Measurements from ENCODE around the gene HCN3.
"Not testable (repeated sequence)": the region's sequence is repeated elsewhere in the genome, so short reads cannot be mapped to it uniquely, and the experiment has no call there.

The HCN3 gene

DNA sequence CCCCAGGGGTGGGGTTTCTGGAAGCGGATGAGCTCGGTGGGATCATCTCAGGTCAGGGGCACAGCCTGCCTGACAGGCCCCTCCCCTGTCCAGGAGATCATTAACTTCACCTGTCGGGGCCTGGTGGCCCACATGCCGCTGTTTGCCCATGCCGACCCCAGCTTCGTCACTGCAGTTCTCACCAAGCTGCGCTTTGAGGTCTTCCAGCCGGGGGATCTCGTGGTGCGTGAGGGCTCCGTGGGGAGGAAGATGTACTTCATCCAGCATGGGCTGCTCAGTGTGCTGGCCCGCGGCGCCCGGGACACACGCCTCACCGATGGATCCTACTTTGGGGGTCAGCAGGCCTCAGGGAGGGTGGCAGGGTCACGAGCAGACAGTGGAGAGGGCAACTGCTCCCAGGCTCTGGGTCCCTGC, 8.4 kb downstream of the HCN3 start:
- no peak for DNase-seq

DNA sequence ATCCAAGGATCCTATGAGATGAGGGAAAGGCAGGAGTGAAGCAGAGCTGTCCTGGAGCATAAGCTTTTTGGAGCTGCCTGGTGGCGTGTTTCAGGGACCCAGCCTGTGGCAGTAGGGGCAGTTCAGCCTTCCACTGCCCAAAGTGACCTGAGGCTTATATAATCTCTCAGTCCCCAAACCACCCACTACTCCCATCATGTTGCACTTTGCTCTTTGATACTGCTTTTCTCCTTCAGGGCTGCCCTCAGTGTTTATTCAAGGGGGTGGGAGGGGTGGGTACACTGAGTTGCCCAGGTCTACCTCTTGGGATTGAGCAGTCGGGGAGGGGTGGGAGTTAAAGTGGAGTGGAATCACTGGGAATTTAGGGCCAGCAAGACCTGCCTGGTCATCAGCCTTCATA, 9.3 kb downstream of the HCN3 start:
- no peak for DNase-seq

DNA sequence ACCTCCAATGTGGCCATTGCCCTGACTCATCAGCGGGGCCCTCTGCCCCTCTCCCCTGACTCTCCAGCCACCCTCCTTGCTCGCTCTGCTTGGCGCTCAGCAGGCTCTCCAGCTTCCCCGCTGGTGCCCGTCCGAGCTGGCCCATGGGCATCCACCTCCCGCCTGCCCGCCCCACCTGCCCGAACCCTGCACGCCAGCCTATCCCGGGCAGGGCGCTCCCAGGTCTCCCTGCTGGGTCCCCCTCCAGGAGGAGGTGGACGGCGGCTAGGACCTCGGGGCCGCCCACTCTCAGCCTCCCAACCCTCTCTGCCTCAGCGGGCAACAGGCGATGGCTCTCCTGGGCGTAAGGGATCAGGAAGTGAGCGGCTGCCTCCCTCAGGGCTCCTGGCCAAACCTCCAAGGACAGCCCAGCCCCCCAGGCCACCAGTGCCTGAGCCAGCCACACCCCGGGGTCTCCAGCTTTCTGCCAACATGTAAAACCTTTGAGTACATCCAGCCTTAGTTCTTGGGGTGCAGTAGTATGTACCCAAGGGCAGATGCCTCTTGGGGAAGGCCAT, 10.8 kb downstream of the HCN3 start:
- DNase-seq = no peak

DNA sequence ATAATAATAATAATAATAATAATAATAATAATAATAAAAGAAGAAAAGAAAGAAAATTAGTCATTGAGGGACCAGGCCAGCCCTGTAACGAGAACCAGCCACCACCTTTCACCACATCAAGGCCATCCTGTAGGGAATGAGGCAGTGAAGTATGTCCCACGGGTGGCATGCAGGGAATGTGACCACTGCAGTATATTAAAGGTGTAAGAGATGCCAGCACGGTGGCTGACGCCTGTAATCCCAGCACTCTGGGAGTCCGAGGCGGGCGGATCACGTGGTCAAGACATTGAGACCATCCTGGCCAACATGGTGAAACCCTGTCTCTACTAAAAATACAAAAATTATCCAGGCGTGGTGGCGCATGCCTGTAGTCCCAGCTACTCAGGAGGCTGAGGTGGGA, 13.7 kb downstream of the HCN3 start:
- DNase-seq = not testable (repeated sequence)

DNA sequence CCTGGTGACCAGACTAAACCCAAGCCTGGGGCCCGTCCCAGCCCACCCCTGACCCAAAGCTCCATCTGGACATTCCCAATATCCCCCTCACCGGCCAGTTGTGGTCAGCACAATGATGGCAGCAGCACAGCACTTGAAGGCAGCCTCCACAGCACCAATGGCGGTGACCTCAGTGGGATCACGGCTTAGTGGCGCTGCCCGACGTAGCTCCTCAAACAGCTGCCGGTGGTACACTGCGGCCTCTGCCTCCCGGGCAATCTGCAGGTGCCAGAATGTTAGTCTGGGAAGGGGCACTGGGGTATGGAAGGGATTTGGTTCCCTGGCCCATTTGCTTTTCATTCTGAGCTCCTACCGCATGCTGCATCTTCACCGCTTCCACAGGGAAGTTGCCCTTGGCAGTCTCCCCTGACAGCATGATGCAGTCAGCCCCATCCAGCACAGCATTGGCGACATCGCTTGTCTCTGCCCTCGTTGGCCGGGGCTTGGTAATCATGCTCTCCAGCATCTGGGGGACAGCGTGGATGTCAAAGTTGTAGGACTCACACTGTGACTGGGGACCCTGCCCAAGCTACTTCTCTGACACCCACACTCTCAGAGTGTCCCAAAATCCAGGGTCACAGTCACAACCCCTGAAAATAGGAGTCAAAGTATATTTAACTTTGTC, 16.0 kb downstream of the HCN3 start:
- DNase-seq = no peak

DNA sequence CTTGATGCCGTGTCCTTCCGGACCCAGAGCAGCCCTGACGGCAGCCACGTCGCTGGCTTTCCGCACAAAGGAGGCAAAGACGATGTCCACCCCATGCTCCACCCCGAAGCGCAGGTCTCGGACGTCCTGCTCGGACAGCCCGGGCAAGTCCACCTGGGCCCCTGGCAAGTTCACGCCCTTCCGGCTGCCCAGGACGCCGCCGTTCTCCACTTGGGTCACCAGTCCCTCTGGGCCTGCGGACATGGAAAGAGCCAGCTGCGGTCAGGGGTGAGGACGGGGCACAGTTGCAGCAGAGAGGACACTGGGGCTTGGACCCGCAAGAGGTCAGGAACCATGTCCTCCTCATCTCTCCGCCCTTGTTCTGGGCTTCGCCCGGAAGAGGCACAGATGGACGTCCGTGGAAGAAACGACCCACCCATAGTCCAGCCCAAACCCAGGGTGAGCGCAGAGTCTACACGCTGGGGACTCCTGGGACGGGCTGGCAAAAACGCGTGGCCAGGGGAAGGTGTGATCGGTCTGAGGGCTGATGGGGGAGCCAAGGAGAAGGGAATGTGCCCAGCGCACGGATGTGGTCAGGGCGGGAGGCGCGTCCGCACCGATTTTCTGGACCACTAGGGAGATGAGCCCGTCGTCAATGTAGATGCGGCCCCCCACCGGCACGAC, 17.4 kb downstream of the HCN3 start:
- no peak for DNase-seq

DNA sequence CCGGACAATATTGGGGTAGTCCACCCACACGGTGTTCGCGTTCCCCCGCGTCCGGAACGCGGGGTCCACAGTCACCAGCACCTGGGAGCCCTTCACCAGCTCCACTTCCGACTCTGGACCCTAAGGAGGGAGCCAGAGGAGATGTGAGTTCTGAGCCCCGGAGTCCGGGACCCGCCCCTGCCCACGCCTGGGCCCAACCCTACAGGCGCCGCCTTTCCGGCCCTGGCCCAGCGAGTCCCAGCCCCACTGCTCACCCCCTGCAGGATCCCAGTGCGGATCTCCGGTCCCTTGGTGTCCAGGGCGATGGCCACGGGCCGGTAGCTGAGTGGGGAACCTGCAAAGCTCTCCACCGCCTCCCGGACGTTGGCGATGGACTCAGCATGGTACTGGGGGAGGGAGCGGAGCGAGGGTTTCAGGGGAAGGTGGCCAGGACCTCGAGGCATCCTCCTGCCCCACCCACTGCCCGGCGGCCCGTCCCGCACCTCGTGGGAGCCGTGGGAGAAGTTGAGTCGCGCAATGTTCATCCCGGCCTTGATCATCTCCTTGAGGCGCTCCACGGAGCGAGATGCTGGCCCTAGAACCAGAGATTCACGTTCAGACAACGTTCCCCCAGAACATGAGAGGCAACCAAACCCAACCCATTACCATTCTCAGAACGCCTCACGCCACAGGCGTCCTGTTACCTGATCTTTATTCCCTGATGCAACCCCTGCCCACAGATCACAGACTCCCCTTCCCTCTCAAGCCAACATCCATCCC, 18.1 kb downstream of the HCN3 start:
- no peak for DNase-seq

DNA sequence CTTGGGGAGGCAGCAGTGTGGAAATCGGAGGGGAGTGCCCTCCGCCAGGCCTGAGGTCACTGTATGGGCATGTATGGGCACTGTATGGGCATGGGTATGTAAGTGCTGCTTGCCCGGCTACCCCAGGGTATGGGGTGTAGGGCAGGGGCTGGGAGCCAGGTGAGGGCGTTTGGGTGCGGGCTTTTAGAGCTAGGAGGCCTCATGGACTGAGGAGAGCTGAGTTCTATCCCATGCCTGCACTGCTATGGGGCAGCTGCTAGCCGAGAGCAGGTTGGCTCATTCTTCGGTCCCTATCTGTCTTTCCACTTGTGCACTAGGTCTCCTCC, 18.6 kb downstream of the HCN3 start:
- DNase-seq = no peak

DNA sequence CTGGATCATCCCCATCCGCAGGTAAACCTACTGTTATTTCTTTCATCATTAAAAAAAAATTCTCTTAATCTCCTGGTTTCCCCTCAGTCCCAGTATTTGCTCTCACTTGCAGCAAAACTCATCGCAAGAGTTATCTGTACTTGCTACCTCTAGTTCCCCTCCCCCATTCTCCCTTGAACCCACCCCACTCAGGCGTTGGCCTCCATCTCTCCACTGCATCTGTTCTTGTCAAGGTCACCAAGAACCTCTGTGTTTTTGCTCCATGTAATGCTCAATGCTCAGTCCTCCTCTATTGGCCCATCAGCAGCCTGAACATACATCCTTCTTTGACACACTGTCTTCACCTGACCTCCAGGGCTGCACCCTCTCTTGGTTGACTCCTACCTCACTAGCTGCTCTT, 19.4 kb downstream of the HCN3 start:
- DNase-seq = no peak

DNA sequence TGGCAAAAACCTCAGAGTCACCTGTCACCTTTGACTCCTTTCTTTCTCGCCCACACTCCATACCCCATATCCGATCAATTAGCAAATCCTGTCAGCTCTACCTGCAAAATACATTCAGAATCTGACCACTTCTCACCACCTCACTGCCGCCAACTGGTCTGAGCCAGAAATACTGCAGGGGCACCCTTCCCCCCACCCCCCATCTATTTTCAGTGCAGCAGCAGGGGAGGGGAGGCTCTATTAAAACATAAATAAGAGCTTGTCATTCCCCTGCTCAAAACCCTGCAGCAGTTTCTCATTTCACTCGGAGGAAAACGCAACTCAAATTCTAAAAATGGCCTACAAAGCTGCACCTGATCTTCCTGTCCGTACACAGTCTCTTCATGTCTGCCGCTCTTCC, 20.1 kb downstream of the HCN3 start:
- no peak for DNase-seq

DNA sequence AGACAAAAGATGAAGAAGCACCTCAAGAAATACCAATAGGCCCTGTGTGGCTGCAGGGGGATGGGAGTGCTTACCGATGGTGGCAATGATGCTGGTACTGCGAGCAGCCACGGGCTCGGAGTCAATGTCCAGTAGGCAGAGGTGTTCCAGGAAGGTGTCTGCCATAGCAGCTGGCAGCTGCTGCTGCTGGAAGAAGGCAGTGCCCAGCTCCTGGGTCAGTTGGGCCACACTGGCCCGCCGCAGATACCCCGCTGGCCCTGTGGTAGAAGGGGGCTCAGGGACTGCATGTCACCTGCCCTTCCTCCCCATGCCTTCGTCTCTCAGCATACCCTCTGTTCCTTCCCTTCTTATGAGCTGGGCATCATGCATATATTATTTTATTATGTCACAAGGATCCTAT, 22.8 kb downstream of the HCN3 start:
- DNase-seq = no peak

DNA sequence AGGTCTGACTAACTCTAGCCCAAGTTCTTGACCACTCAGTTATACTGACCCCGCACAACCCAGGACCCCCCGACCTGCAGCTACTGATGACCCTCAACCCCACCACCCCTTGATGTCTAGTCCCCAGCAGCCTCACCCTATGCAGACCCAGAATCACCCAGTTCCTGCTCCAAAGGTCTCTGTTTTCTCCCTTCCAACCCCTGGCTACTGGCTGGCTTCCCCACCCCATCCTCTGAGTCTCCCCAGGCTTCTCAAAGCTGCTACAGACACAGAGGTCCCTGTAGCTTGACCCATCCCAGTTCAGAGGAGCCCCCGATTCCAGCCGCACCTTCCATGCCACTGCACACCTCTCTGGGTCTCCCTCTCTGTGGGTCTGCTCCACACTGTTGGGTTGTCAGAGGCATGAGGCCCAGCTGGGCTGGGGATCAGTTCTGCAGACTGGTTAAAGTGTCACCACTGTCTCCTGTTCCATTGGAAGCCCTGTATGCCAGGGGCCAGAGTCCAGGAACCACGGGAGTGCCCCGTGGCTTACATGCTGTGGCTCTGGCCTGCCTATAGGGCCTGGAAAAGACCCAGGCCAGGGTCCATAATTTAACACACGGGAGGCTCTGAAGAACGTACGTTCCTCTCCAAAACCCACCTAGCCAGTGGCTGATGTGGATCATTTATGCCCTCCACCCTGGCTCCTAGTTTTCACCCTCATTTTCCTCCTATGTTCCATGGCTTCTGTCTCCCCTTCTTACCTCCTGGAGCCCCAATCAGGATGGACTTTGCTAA, 23.5 kb downstream of the HCN3 start:
- DNase-seq = no peak

DNA sequence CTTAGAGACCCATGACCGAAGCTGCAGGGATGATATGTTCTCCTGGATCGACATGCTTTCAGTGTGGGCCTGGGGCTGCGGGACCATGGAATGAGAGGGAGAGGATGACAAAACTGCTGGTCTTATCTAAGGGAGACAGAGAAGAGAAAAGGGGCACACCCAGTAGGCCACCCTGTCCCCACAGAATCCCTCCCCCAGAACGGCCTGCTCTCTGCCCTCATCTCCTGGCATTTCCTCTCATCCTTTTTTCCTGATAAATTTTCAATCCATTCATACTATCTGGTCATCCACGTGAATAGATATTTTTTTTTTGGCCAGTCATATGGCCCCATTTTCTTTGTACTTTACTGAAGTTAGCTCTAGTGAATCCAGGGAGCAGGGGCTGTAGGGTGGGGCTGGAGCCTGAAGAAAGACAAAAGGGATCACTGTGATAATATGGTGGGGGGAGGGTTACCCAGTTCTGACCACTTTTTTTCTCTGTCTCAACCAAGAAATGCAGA, 24.1 kb downstream of the HCN3 start, which contains the start of gene PKLR:
TSS of gene PKLR (minus strand) at position 97 of the 500 bp plus-strand sequence. CDS start at position 54, 43 bp downstream.
- no peak for DNase-seq

DNA sequence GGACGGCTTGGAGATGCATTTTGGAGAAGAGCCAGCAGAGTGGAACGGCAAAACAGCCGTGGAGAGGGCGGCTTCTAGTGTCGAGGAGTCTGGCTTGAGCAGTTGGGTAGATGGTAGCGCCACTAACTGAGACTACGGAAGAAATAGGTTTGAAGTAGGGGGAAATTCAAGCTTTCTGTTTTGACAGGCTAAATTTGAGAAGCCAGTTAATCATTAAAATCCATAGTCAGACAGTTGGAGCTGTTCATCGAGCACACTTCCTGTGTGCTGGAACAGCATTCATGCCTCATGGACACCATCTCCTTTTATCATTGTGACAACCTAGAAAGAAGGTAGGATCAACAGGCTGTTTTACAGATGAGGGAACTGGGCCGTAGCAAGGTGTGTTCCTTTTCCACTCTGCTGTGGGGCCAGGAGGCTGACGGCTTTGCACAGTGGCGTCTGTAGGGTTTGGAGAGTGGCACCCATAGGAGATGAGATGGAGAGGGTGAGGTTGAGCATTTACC, 27.3 kb downstream of the HCN3 start:
- no peak for DNase-seq

DNA sequence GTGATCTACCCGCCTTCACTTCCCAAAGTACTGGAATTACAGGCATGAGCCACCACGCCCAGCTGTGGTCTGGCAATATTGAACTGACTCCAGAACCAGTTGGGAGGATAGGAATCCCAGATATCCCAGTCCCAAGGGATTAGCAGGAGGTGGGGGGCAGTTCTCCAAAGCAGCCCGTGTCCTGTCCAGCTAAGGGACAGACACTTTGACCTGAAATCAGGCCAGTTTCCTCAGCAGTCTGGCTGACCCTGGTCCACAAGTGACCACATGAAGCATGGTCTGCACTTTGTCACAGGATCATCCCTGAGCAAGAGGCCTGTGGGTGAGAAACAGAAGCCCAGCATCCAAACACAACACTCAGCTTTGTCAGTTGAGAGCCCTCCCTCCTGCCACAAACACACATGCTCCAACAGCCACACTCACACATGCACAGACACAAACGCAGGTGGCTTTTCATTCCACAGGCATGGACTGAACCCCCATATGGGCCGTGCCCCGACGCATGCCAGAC, 28.7 kb downstream of the HCN3 start:
- no peak for DNase-seq

DNA sequence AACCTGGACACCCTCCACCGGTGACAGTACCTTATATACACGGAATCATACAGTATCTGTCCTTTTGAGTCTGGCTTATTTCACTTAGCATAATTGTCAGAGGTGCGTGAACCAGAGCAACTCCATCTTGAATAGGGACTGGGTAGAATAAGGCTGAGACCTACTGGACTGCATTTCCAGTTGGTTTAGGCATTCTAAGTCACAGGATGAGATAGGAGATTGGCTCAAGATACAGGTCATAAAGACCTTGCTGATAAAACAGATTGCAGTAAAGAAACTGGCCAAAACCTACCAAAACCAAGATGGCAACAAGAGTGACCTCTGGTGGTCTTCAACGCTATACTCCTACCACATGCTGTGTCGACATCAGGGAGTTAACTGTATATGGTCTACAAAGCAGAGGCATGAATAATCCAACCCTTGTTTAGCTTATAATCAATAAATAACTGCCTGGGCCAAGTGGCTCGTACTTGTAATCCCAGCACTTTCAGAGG, 30.0 kb downstream of the HCN3 start:
- DNase-seq = no peak

DNA sequence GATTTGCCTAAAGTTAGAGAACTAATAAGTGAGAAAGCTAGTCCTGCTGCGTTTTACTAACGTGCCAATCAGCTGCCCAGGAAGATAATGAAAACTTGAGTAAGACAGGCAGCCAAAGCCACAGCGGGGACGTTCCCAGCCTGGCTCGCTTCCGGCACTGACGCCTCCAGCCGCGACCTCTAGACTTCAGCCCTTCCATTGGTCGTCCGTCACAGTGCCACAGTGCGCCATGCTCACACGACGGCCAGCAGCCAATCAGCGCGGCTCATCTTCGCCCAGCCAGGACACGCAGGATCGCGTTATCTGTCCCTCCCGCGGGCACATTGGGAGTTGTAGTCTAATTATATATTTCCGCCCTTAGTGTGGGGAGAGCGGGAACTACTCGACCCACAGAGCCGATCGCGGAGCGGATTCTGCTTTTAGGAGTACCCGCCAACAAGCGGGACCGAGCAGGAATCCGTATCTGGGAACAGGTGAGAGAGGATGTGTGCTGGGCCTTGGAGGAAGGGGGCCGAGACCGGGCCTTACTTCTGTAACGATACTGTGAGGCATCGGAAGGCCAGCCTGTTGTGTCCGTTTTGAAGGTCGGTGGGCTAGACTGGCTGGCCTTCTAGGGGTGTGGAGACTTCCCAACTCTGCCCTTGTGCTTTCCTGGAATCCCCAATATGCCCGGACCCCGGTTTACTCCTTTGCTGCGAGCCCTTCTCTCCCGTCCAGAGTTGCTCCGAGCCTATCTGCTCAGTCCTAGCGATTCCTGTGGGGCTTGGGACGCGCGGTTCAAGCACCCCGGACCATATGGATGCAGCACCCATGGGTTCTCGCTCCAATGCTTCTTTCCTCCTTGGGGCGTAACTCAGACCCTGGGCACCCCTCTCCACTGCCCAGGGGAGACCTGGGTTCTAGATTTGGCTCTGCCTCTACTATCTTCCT, 31.5 kb downstream of the HCN3 start, which contains the start of gene FDPS:
TSS of gene FDPS (plus strand) at position 374 of the 930 bp plus-strand sequence. CDS start 924 bp downstream, outside the sequence.
- DNase-seq = peak; percentile 92

DNA sequence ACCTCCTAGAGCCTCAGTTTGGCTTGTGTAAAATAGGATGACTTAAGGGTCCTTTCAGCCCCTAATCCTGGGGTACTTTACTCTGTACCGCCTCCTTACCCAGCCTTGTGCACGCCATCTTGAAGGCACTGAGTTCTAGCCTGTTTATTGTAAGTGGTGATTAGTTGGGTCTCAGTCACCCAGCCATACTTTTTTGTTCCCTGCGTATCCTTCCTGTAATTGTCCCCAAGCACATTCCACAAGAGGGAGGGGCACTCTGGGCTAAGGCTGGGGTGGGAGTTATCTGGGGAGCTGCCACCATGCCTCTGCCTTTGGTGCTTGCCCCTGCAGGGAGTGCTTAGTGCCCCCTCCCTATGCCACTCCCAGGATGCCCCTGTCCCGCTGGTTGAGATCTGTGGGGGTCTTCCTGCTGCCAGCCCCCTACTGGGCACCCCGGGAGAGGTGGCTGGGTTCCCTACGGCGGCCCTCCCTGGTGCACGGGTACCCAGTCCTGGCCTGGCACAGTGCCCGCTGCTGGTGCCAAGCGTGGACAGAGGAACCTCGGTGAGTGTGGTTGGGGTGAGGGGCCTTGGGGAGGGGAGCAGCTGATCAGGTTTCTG, 32.3 kb downstream of the HCN3 start:
- DNase-seq = no peak

DNA sequence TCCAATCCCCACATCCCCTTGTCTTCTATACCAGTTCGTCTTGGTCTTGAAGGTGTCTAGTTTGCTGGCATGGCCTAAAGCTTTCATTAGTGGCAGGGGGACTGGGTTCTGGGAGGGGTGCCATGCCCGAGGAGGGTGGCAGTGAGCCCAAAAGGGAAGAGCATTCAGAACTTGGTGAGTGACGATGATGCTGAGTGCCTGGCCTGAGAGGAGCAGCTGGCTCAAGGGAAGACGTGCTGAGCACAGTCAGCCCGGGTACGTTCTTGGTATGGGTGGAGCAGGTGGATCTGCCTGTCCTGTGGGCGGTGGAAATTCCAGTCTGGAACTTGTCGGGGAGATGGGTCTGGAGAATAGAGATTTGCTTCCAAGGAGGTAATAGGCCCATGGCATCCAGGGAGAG, 36.0 kb downstream of the HCN3 start:
- DNase-seq = no peak

DNA sequence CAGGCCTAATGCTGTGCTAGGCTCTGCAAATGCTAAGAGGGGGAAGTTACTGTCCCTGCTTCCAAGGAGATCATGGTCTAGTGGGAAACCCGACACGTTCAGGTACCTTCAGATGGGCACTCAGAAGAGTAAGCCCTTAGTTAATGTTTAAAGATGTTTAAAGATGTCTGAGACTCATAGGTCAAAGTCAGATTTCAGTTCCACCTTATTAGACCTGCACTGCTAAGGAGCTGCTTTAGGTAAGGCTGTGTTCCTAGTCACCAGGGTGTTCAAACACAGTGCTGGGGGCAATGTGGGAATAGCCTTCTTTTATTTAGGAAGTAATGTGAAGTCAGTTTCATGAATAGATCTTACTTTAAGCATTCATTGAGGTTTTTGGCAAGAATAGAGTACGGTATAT, 39.7 kb downstream of the HCN3 start:
- DNase-seq = no peak

DNA sequence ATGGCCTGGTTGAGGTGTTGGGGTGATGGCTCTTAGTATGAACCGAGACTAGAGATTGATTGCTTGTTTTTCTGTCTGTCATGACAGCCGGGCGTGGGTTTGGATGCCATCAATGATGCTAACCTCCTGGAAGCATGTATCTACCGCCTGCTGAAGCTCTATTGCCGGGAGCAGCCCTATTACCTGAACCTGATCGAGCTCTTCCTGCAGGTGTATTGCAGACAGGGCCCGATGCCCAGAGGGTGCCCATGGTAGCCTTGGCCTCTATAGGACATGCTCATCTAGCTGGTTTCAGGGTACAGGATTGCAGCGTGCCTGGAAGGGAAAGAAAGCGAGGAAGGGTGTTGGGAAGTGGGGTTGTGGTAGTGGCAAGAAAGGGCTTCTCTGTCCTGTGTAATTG, 40.8 kb downstream of the HCN3 start:
- DNase-seq = no peak
